ENCODE data around the gene CLNK.

The CLNK gene

DNA sequence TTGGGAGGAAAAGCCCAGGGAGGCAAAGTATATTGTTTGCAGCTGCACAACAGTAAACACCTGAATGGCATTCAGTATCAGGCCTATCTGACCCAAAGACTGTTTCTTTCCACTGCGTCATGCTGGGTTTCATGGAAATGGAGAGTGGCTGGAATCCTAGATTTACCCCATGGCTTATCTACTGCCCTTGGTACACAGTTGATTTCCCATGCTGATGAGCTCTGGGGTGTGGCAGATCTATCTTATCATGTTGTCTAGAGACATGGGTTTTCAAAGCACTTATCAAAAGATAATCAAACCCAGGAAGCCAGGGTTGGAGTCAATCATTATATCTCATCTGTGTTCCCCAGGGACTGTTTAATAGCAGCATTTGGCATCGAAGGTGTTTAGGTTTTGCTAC is 72.1 kb downstream of the CLNK start:
- no peak for DNase-seq (ENCODE audit: low read depth)

DNA sequence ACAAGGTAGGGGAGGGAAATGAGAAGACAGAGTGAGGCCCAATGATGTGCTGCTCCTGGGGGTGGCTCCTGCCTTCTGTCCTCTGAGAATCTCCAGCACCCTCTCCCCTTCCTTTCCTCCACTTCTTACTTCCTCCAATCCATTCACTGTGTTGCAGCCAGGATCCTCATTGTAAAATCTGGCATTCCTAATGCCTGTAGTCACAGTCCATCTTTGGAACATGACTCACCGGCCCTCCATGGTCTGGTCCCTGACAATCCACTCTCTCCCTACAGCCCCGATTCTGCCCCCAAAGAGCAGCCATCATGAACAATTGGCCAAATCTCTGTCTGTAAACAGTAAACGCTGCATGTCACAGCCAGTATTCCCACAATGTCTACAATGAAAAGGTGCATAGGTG is 72.9 kb downstream of the CLNK start:
- no peak for DNase-seq (ENCODE audit: low read depth)

DNA sequence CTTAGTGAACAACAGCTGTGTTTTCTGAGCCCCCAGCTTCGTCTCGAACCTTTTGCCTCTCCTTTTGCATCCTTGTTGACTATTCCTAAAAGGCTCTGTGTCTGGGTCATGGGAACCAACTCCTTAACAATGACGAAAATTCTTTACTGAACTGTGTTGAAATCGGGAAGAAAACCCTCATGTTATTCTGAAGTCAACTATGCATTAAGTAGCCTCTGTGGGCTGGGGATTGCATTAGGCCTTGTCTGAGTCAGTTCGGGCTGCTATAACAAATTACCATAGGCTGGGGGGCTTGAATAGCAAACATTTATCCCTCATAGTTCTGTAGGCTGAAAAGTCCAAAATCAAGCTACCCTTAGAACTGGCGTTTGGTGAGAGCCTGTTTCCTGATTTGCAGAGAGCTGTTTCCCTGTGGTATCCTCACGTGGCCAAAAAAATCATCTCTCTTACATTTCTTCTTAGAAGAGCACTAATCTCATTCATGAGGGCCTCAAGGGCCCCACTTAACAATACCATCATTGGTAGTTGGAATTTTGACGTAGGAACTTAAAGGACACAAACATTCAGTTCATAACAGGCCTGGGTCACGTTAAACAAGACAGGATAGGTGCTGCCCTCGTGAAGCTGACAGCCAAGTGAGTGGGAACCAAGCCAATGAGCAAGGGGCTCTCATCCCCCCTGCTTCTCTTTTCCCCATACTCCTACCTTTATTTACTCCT is 75.9 kb downstream of the CLNK start:
- no peak for DNase-seq (ENCODE audit: low read depth)

DNA sequence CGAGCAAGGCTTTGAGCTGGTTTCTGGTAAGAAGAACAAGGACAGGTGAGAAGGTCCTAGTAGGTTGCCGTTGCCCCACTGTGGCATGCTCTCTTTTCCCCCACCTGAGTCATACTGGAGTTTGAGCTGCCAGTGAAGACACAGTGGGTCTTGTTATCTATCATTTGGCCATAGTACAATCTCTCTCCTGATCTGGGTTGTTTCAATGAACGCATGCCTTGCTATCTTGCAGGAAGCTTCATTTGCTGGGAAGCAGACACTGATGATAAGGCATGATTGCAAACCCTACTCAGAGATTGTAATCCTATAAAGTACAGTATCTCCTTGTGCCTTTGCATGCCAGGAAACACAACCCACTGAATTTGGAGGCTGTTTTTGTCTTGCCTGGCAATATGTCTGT is 77.4 kb downstream of the CLNK start:
- no peak for DNase-seq (ENCODE audit: low read depth)

DNA sequence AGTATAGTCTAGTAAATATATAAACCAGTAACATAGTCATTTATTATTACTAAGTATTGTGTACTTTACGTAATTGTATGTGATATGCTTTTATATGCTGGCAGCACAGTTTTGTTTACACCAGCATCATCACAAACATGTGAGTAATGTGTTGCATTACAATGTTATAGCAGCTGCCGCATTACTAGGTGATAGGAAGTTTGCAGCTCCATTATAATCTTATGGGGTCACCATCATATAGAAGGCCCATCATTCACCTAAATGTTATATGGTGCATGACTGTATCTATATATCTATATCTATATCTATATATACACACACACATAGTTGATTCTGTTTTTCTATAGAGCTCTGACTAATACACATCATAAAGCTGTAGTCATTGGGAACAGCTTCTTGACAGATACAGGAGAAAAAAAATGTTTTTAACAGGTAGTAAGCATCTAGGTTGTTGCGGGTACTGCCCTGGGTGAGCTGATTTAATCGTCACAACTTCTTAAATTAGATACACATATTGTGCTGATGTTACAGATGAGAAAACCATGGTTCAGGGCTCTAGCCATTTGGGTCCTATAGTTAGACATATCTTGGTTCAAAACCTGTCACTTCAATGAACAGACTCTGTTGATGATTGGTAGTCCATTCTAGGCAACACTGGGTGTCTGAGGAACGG is 77.9 kb downstream of the CLNK start:
- DNase-seq (ENCODE audit: low read depth), result no peak

DNA sequence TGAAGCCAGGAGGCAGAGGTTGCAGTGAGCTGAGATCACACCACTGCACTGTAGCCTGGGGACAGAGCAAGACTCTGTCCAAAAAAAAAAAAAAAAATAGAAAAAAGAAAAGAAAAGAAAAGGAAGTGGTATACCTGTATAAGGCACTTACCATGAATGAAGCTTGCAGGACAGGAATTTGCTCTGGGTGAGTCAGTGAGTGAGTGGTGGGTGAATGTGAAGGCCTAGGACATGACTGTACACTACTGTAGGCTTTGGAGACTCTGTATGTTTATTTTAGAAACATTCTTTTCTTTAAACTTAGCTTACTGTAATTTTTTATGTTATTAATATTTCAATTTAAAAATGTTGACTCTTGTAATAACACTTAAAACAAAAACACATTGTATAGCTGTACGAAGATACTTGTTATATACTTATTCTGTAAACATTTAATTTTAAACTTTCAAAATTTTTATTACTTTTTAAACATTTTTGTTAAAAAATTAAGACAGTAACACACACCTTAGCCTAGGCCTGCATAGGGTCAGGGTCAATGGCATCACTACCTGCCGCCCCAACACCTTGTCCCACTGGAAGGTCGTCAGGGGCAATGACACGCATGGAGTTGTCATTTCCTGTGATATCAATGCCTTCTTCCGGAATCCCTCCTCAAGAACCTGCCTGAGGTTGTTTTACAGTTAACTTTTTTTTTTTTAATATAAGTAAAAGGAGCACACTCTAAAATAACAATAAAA is 78.7 kb downstream of the CLNK start:
- no peak for DNase-seq (ENCODE audit: low read depth)

DNA sequence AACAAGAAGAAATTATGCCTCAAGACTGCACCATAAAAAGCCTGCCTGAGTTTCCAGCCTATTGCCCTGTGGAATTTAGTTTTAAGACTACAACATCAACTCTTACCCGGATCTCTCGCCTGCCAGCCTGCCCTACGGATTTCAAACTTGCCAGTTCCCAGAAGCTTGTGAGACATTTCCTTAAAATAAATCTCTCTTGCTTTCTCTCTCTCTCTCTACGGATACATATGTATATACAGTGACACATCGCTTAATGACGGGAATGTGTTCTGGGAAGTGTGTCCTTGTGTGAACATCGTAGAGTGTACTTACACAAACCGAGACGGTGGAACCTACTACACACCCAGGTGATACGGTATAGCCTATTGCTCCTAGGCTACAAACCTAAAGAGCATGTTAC is 79.5 kb downstream of the CLNK start:
- no peak for DNase-seq (ENCODE audit: low read depth)

DNA sequence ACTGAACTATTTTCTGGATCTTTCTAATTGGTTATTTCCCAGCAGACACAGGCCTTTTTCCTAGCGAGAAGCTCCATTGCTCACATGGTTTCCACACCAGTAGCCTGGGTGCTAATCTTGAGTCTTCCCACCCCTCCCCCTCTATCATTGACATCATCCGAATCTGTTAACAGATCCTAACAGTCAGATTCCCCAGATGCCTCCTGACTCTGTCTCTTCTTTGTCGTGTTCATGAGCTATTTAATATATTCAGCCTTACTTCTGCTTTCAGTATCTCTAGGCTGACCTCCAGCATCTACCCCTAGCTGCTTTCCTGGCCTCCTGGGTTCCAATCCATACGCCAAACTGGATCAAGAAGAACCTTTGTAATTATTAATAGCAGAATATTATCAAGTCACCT is 85.0 kb downstream of the CLNK start:
- no peak for DNase-seq (ENCODE audit: low read depth)

DNA sequence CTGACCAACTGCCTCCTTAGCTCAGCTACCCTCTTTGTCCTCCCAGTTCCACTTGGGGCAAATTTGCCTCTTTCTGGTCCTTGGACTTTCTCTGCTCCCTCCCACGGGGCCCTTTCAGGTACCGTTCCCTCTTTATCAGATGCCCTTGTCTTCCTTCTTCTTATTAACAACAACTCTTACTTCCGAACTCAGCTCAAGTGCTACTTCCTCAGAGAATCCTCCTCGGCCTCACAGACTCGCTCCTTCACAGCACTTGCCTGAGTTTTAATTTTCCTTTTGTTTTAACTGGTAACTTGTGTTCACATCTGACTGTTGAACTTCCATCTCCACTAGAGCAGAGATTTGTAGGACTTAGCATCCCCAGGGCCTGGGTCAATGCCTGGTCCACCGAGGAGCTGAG is 85.7 kb downstream of the CLNK start:
- no peak for DNase-seq (ENCODE audit: low read depth)

DNA sequence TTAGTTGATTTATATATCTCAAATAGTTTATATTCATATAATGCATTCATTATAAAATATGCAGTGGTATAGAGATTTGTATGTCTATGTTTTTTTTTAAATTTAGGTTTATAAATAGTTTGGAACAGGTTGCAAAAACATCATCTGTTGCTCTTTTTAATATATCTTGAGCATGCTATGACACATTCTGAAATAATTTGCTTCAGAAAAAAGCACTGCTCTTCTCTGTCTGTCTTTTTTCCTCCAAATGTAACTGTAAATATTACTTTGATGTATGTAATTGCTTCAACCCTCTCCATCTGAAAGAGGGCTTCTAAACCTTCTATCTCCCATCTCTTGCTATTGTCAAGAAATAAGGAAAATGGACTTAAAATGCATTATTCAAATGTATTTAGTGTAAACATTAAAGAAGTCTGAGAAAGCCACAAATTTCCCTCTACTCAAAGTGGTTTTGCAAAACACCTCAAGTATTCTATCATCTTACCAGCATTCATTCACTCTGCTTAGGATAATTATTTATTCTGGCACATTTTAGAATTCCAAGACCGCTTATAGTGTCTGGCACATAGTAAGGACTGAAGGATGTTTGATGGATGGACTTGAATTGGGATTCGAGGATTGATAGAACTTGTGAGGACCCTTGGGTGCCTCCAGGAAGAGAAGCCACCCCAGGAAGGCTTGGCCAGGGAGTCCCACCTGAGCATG is 87.8 kb downstream of the CLNK start:
- no peak for DNase-seq (ENCODE audit: low read depth)

DNA sequence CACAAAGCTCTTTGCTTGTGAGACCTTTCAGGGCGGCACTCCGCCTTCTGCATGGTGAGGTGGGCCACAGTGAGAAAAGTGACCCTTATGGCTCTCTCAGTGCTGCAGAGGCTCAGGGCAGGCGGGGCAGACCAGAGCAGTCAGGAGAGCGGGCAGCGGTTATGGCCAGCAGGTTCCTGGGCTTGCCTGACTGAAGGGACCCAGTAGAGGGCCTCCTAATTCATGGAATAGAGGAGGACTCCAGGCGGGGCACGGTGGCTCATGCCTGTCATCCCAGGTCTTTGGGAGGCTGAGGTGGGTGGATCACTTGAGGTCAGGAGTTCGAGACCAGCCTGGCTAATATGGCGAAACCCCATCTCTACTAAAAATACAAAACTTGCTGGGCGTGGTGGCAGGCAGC is 91.4 kb downstream of the CLNK start:
- DNase-seq (ENCODE audit: low read depth), result no peak

DNA sequence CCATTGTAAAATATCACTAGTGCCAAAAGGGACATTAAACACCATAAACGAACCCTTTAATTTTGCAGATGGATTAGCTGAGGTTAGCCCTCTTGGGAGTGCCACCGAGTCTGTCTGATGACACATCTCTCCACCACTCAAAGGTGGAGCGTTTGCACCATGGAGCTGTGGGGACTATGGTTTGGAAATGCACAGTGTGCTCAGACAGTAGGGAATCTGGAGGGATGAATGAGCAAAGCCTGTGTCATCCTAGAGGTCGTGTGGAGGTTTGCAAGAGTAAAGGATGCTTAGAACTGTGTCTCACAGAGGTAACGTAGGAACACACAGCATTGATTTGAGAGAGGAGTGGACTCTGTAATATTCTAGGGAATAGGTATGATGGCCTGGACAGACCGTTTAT is 93.7 kb downstream of the CLNK start:
- no peak for DNase-seq (ENCODE audit: low read depth)

DNA sequence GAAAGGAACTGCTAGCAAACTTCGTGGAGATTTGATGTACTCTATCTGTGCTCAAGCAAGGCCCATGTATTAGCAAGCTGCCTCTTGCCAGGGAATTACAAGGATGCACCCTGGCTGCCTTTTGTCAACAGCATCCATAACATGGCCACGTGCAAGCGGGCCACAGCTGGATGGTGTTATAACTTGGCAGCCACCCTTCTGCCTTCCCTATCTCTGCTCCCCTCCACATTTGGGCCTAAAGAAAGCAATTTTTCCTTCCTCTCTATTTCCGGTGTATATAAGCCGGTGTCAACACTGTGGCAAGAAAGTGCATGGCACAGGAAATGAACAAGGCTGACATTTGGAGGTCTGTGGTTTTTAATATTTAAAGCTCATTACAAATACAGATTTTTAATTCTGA is 94.8 kb downstream of the CLNK start:
- no peak for DNase-seq (ENCODE audit: low read depth)

DNA sequence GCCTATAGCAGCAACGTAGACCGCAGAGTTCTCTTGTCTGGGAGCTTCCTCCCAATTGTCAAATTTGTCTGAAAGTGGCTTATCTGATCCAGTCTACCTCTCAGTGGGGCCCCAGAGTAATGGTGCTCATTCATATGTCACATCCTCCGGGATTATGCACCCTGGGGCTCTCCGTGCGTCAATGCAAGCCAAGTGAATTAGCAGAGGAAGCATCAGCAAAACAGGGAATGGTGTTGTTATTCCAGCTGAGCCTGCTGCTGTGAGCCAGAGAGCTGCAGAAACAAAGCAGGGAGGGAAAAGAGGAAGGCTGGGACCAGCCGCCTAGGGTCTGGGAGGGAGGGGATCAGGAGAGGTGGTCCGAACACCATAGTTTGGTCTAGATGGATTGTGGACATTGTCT is 95.2 kb downstream of the CLNK start:
- DNase-seq (ENCODE audit: low read depth), result no peak

DNA sequence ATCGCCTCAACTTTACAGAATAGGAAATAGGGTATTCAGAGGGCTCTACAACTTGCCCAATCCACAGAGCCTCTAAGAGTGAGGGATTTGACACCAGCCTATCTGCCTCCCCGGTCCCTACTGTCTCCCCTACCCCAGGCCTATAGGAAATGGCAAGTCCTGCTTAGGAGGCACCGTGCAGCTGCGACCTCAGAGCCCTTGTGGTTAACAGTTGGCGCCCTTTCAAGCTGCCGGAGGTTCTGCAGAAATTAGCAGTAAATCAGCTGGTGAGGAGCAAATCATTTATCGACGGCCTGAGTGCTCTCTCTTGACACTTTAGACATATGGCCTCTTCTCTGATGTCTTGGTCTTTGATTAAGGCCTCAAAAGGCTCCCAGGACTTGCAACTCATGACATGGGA is 96.9 kb downstream of the CLNK start:
- no peak for DNase-seq (ENCODE audit: low read depth)

DNA sequence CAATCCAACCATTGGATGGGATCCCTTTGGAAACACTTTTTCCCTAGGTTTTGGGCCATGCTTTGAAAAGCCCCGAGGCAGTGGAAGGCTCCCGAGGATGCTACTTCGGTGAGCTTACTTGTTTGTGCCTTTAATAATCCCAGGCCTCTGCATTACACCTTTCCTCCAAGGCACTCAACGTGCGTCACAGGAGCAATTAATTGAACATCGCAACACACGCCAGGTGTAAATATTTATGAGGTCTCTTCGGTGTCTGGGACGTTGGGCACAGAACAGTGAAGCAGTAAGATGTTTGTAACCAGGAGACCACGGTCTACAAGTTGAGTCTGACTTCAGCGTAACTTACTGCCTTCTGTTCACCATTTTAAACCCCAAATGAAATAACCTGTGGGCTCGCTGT is 97.3 kb downstream of the CLNK start:
- DNase-seq (ENCODE audit: low read depth), result no peak

DNA sequence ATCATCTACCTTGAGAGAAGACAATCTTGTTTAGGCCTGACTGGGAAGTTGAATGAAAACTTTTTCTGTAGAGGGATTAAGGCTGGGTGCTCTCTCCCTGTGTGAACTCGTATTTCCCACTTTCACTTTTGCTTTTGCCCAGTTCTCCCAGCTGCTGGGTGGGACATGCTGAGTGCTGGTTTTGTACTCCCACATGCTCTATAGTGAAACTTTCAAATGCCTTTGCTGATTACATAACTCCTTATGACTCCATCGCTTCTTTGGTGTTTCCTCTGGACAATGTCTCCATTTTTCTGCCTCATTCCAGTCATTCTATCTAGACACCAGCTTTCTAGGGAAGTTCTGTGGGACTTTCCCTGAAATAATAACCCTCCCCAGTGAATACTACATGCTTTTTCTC is 100.5 kb downstream of the CLNK start:
- DNase-seq (ENCODE audit: low read depth), result no peak

DNA sequence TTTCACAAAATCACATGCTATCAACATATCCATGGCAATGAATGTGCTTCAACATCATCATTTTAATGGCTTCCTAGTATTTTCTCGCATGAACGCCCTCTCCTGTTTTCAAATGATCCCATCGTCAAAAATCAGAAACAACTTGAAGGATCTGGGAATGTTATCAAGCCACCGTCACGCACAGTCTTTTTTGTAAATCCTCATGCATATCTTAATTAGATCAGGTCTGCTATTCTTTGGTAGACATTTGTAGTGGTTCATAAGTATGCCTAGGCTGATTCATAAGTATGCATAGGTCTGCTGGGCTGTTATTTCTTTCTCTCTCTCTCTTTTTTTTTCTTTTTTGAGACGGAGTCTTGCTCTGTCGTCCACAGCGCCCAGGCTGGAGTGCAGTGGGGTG is 101.6 kb downstream of the CLNK start:
- DNase-seq (ENCODE audit: low read depth), result no peak

DNA sequence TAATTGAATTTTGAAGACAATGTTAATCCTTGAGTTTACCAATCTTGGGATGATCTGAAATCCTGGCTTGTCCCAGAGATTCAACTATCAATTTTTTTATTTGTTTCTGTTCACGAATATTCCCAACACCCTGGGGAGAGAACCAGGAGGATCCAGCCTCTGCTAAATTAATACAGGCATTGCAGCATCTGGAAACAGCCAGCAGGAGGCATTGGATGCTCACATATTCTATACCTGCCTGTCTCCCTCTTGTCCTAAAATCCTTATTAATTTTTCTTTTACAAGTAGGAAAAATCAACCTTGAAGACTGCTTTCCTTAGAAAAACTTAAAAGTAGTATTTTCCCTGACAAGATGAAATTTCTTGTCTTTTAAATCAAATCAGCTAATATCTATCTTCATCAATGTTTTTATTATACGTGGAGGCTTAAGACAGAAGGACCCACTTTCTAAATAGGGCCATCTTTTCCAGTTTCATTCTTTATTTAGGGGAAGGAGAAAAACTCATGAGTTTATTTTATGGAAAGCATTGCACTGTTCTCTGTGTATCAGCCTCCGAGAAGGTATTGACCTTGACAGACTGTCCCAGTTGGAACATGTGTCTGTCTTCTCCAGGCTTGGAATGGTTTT is 102.4 kb downstream of the CLNK start:
- DNase-seq (ENCODE audit: low read depth), result no peak

DNA sequence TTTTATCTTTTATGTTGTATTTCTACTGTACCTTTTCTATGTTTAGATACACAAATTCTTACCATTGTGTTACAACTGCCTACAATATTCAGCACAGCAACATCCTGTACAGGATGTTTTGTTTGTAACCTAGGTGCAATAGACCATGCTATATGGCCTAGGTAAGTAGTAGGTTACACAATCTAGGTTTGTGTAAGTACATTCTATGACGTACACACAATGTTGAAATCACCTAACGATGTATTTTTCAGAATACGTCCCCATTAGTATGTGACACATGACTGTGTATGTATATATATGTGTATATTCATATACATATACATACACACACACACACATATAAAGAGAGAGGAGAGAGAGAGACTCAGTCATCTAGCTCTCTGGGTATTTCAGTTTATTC is 103.5 kb downstream of the CLNK start:
- no peak for DNase-seq (ENCODE audit: low read depth)

DNA sequence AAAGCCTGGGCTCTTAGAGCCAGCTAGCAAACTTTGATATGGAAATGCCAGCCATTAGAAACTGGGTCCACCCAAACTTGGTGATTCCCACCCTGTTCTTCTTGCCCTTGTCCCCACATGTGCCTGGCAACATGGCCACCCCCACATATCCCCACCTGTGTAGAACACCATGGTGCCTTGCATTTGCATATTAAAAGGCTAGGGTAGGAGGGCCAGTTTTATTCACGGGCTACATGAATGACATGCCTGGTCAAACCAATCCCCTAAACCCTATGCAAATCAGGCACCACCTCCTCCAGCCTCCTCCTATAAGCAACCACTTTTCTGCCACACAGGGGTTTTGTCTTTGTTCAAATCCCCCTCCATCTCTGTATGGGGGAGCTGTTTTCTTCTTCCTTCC is 104.9 kb downstream of the CLNK start:
- no peak for DNase-seq (ENCODE audit: low read depth)

Measured in stimulated activated CD8-positive, alpha-beta memory T cell treated with anti-CD3 and anti-CD28 coated beads, Interleukin-12 subunit alpha, Interleukin-12 subunit beta, amount 100 ng/mL, for 4 hours (primary cell).